Measurements from ENCODE around the gene SLC13A5.

GRCh38 chr17:6681176-6681575 is 32.0 kb downstream of the SLC13A5 start:
- TF ChIP-seq YY1 (IDR thresholded peaks at IDR 0.05; ENCODE audit: insufficient read depth, insufficient read length) = no peak
- TF ChIP-seq SUZ12 (IDR thresholded peaks at IDR 0.05; ENCODE audit: extremely low read depth, insufficient read depth, insufficient read length) = no peak

Measured in NT2/D1 (cell line).